Prostate gland (tissue), 1 donor: ENCODE data around the gene SLC6A20.

Experiments
- POLR2A ChIP-seq: fragments of 450-650 bp; IDR thresholded peaks from one replicate; pipeline ENCODE4 v1.6.1; 2016; ENCODE audit warnings: antibody characterized with exemption, mild to moderate bottlenecking
- POLR2AphosphoS5 ChIP-seq: sonication (generic); formaldehyde crosslinking; IDR thresholded peaks from one replicate; pipeline ENCODE4 v1.6.1; 2017; ENCODE audit warnings: antibody characterized with exemption

- TF ChIP-seq POLR2A (no peak), POLR2AphosphoS5 (no peak)
Observed at GRCh38 chr3:45742461-45743089, 53.8 kb downstream of the SLC6A20 start.
